Measurements from ENCODE around the gene RBL2. TPM values are rescaled to one million over a fixed set of nuclear protein-coding genes. Genes with fewer than 3 reads are reported as not detected.

Gene RBL2
- total RNA-seq, 2 donors from 2014 or later = 109 to 117 TPM

DNA sequence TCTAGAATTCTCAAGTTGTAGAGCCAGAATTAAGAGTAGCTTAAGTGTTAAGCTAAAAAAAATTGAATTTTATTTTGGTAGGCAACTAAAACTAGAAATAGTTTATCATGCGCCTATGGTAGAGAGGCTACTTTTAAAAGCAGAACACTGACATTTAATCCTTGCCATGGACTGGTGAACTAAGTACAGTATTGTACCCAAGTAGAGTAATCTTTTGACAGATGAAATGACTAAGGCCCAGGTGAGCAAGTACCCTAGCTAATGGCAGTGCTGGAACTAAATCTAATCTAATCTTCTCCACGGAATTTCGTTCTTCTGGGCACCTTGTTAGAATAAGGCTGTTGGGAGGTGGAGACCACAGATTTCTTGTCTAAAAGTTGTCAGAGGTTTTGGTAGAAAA, 11.8 kb downstream of the RBL2 start:
- Histone ChIP-seq H3K27me3 (replicated peaks; ENCODE audit: insufficient read depth) (no peaks in the 10 kb centered on the region), H3K9me3 (no peaks in the 10 kb centered on the region), H3K27ac (no peak overlapping the region), H3K4me3 (no peak overlapping the region), H3K4me1 (replicated peaks) (no peaks in the 10 kb centered on the region), H3K36me3 (no peaks in the 10 kb centered on the region)
- WGBS = 84% methylated on average over 3 of the region's 3 CpGs
- intact Hi-C loops (cut with DNase I) = no loop called here
- no peak for DNase-seq (ENCODE audit: low spot score)
- TF ChIP-seq POLR2AphosphoS5 (IDR thresholded peaks at IDR 0.05) (no peak), POLR2A (IDR thresholded peaks at IDR 0.05) (no peak)
- TF ChIP-seq, protein P1, sequence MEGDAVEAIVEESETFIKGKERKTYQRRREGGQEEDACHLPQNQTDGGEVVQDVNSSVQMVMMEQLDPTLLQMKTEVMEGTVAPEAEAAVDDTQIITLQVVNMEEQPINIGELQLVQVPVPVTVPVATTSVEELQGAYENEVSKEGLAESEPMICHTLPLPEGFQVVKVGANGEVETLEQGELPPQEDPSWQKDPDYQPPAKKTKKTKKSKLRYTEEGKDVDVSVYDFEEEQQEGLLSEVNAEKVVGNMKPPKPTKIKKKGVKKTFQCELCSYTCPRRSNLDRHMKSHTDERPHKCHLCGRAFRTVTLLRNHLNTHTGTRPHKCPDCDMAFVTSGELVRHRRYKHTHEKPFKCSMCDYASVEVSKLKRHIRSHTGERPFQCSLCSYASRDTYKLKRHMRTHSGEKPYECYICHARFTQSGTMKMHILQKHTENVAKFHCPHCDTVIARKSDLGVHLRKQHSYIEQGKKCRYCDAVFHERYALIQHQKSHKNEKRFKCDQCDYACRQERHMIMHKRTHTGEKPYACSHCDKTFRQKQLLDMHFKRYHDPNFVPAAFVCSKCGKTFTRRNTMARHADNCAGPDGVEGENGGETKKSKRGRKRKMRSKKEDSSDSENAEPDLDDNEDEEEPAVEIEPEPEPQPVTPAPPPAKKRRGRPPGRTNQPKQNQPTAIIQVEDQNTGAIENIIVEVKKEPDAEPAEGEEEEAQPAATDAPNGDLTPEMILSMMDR (IDR thresholded peaks at IDR 0.05) = no peak

DNA sequence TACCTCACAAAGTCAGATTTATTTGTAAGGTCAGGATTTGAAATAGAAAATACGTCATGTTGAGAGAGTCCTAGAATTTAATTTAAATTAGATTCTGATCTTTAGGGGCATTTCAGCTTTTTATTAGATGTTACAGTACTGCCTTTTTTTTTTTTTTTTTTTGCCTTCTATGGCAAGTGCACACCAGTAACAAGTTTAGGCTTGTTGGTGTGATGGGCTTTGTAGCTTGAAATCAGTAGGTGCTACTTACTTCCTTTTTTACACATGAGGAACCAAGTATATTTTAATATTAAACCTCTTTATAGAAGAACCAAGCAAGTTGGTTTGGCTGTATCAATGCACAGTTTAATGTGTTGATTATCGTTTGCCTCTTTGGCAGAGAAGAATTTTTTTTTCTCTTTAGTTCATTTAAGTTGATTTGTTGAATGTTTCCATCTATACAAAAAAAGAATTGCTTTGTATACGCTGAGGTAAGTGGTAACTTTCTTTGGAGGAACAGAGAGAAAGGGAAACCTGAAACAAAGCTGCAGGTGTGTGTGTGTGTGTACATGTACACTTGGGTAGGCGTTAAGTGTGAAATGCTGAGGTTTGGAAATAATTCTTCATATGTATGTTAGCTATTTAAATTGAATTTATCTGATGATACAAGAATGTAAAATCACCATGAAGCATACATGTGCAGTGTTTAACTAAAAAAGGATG, 15.7 kb downstream of the RBL2 start:
- 54% methylated on average over 4 of the region's 4 CpGs for WGBS

DNA sequence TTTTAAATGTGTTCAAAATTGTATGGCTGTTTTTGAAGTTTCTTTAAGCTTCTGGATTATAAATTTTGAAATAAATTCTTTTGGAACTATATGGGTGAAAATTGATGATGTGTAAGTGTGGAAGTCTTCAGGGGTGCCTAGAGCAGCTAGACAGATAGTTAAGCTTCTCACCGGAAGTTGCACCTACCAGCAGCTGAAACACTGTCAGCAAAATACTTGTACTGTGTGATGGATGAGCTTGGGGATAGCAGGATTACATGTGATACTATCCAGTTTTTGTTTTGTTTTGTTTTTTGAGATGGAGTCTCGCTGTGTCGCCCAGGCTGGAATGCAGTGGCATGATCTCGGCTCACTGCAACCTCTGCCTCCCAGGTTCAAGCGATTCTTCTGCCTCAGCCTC, 19.7 kb downstream of the RBL2 start:
- Histone ChIP-seq H3K4me1 (replicated peaks) (no peaks in the 10 kb centered on the region), H3K27ac (no peak overlapping the region), H3K4me3 (no peak overlapping the region), H3K9me3 (no peaks in the 10 kb centered on the region), H3K36me3 (peaks cover 0 to 6% of the 10 kb centered on the region in 2 donors), H3K27me3 (replicated peaks; ENCODE audit: insufficient read depth) (no peaks in the 10 kb centered on the region)
- WGBS = 95% methylated on average over 5 of the region's 5 CpGs
- intact Hi-C loops (cut with DNase I) = no loop called here
- TF ChIP-seq POLR2A (IDR thresholded peaks at IDR 0.05) (no peak), POLR2AphosphoS5 (IDR thresholded peaks at IDR 0.05) (no peak)
- TF ChIP-seq, protein P1 (IDR thresholded peaks at IDR 0.05) = no peak
- no peak for DNase-seq (ENCODE audit: low spot score)

More for the DNA sequence above, 15.7 kb downstream of the RBL2 start:
- Histone ChIP-seq H3K27me3 (replicated peaks; ENCODE audit: insufficient read depth) (no peaks in the 10 kb centered on the region), H3K4me1 (replicated peaks) (no peaks in the 10 kb centered on the region), H3K9me3 (no peaks in the 10 kb centered on the region), H3K36me3 (peaks cover 0 to 6% of the 10 kb centered on the region in 2 donors), H3K27ac (no peak overlapping the region), H3K4me3 (no peak overlapping the region)
- intact Hi-C loops (cut with DNase I) = no loop called here
- DNase-seq (ENCODE audit: low spot score) = no peak
- TF ChIP-seq, protein P1 (IDR thresholded peaks at IDR 0.05) = no peak
- no peak for TF ChIP-seq POLR2A (IDR thresholded peaks at IDR 0.05)
- TF ChIP-seq POLR2AphosphoS5 (IDR thresholded peaks at IDR 0.05) = no peak

DNA sequence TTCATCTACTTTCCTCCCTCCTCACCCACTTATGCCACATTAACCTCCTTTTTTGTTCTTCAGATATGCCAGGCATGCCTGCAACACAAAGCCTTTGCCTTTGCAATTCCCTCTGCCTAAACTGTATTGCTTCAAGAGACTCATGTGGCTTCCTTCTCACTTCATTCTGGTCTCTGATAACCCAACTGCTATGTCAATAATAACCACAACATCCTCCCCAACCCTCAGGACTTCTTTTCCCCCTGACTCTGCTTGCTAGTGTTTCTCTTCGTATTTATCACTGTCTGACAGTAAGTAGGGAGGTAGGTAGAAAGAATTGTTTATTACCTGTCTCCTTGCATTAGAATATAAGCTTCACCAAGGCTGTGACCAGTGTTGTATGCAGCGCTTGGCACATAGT, 22.4 kb downstream of the RBL2 start:
- TF ChIP-seq, protein P1 (IDR thresholded peaks at IDR 0.05) = no peak
- TF ChIP-seq POLR2AphosphoS5 (IDR thresholded peaks at IDR 0.05) (no peak), POLR2A (IDR thresholded peaks at IDR 0.05) (no peak)
- WGBS = 85% methylated on average over 2 of the region's 2 CpGs
- Histone ChIP-seq H3K4me1 (replicated peaks) (no peaks in the 10 kb centered on the region), H3K4me3 (no peak overlapping the region), H3K9me3 (no peaks in the 10 kb centered on the region), H3K36me3 (peaks cover 0 to 6% of the 10 kb centered on the region in 2 donors), H3K27me3 (replicated peaks; ENCODE audit: insufficient read depth) (no peaks in the 10 kb centered on the region), H3K27ac (no peak overlapping the region)
- intact Hi-C loops (cut with DNase I) = no loop called here
- no peak for DNase-seq (ENCODE audit: low spot score)

DNA sequence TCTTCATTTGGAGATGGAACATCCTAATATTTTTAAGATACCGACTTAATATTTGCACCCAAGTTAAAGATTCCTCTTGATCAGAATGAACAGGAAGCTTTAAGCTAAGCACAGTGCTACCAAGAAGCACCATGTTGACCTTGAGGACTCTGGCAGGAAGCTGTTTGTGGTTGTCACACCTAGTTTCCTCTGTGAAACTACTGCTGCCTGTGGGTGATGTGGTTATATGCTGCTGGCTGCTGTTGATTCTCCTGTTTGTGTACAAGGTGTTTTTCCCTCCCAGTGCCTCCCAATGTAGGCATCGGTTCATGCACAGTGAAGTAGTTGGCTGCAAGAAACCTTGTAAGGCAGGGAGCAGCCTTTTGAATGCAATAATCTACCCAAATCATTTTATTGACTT, 23.4 kb downstream of the RBL2 start:
- WGBS = 86% methylated on average over 2 of the region's 2 CpGs
- intact Hi-C loops (cut with DNase I) = no loop called here
- no peak overlapping the region for H3K4me3 ChIP-seq
- no peaks in the 10 kb centered on the region for H3K27me3 ChIP-seq (replicated peaks; ENCODE audit: insufficient read depth)
- H3K4me1 ChIP-seq (replicated peaks) = no peaks in the 10 kb centered on the region
- peaks cover 0 to 6% of the 10 kb centered on the region in 2 donors for H3K36me3 ChIP-seq
- H3K27ac ChIP-seq = no peak overlapping the region
- DNase-seq (ENCODE audit: low spot score) = no peak
- TF ChIP-seq POLR2AphosphoS5 (IDR thresholded peaks at IDR 0.05) (no peak), POLR2A (IDR thresholded peaks at IDR 0.05) (no peak)
- no peaks in the 10 kb centered on the region for H3K9me3 ChIP-seq
